Esophagus squamous epithelium (tissue), 4 donors: ENCODE data around the gene CXCL6.

Source experiments
- CTCF ChIP-seq, 6 experiments: fragments of 450-650 bp in 4 of 6; fragments of 200-600 bp in 2 of 6; sonication (generic) in 2 of 6; IDR thresholded peaks; one replicate each; pipeline ENCODE4 v1.5.1; 2016 to 2019; ENCODE audit warnings: antibody characterized with exemption in 6 of 6, mild to moderate bottlenecking in 4 of 6, moderate library complexity in 4 of 6
- POLR2A ChIP-seq, 4 donors: fragments of 450-650 bp; IDR thresholded peaks; one replicate each; pipeline ENCODE4 v1.6.1; 2017; ENCODE audit warnings: antibody characterized with exemption in 4 of 4, mild to moderate bottlenecking in 4 of 4, moderate library complexity in 3 of 4

GRCh38 chr4:73816814-73817213 is 19.7 kb upstream of the CXCL6 start:
- no peak for TF ChIP-seq CTCF (IDR thresholded peaks at IDR 0.05)
- TF ChIP-seq POLR2A (IDR thresholded peaks at IDR 0.05): no peak
